ENCODE data around the gene COL1A1.

The COL1A1 gene

GRCh38 chr17:50185631-50186471 lies 15.6 kb downstream of the COL1A1 start:
- Histone ChIP-seq H3K36me3 (peaks cover 55 to 56% (median 56%) of the 10 kb centered on the region in 3 donors), H3K4me3 (no peak overlapping the region), H3K9me3 (no peaks in the 10 kb centered on the region), H3K4me1 (peaks cover 0 to 64% (median 41%) of the 10 kb centered on the region in 4 donors), H3K27ac (peak overlapping the region; percentile 98 to 99), H3K27me3 (no peaks in the 10 kb centered on the region)
- intact Hi-C loops (cut with DNase I; ENCODE audit: low total_unique reads), result no loop called here
- TF ChIP-seq CTCF (IDR thresholded peaks at IDR 0.05), result no peak
- DNase-seq, result no peak

GRCh38 chr17:50184611-50185398 lies 16.6 kb downstream of the COL1A1 start:
- peak overlapping the region; percentile 98 to 99 for H3K27ac ChIP-seq
- H3K27me3 ChIP-seq, result no peaks in the 10 kb centered on the region
- DNase-seq, result peak; percentile 88 to 95
- peaks cover 0 to 63% (median 39%) of the 10 kb centered on the region in 4 donors for H3K4me1 ChIP-seq
- intact Hi-C loops (cut with DNase I; ENCODE audit: low total_unique reads), result no loop called here
- no peak for TF ChIP-seq CTCF (IDR thresholded peaks at IDR 0.05)
- peaks cover 44 to 45% (median 45%) of the 10 kb centered on the region in 3 donors for H3K36me3 ChIP-seq
- H3K4me3 ChIP-seq, result no peak overlapping the region
- H3K9me3 ChIP-seq, result no peaks in the 10 kb centered on the region

GRCh38 chr17:50184064-50184463 lies 17.4 kb downstream of the COL1A1 start:
- Histone ChIP-seq H3K36me3 (peaks cover 37 to 38% (median 38%) of the 10 kb centered on the region in 3 donors), H3K4me1 (peaks cover 0 to 56% (median 38%) of the 10 kb centered on the region in 4 donors), H3K27me3 (no peaks in the 10 kb centered on the region), H3K4me3 (no peak overlapping the region), H3K9me3 (no peaks in the 10 kb centered on the region), H3K27ac (peak overlapping the region; percentile 98 to 99)
- peak in 1 of 2 experiments; percentile 1 for TF ChIP-seq CTCF (IDR thresholded peaks at IDR 0.05)
- DNase-seq, result no peak
- intact Hi-C loops (cut with DNase I; ENCODE audit: low total_unique reads), result no loop called here

GRCh38 chr17:50183421-50183994 lies 17.9 kb downstream of the COL1A1 start:
- intact Hi-C loops (cut with DNase I; ENCODE audit: low total_unique reads), result no loop called here
- Histone ChIP-seq H3K36me3 (peaks cover 31 to 32% (median 32%) of the 10 kb centered on the region in 3 donors), H3K4me1 (peaks cover 0 to 55% (median 40%) of the 10 kb centered on the region in 4 donors), H3K27me3 (no peaks in the 10 kb centered on the region), H3K9me3 (no peaks in the 10 kb centered on the region), H3K27ac (peak overlapping the region; percentile 98 to 99), H3K4me3 (no peak overlapping the region)
- DNase-seq, result no peak
- TF ChIP-seq CTCF (IDR thresholded peaks at IDR 0.05), result no peak

- DNase-seq, result no peak
- TF ChIP-seq CTCF (IDR thresholded peaks at IDR 0.05), result no peak
- Histone ChIP-seq H3K4me3 (no peak overlapping the region), H3K27me3 (no peaks in the 10 kb centered on the region), H3K9me3 (no peaks in the 10 kb centered on the region), H3K4me1 (peaks cover 0 to 55% (median 43%) of the 10 kb centered on the region in 4 donors), H3K36me3 (peaks cover 25 to 26% (median 26%) of the 10 kb centered on the region in 3 donors), H3K27ac (peak overlapping the region; percentile 98 to 99)
- intact Hi-C loops (cut with DNase I; ENCODE audit: low total_unique reads), result no loop called here
Observed at GRCh38 chr17:50182783-50183420, 18.5 kb downstream of the COL1A1 start.

Data from tibial artery (tissue), 4 donors.